ENCODE results near the gene ALDH4A1. TPM values are rescaled to one million over a fixed set of nuclear protein-coding genes. Genes with fewer than 3 reads are reported as not detected.

ALDH4A1 gene
- total RNA-seq, 8 experiments from 2014 or later, result 3.0 to 57.5 (median 8.8) TPM

- H3K4me3 ChIP-seq, result no peak overlapping the region
- in situ Hi-C loops (cut with MboI; ENCODE audit: low pct_unique_long_range_greater_than_20kb in 2 of 9, low sequenced_read_pairs in 9 of 9, unreplicated experiment in 9 of 9), result loop anchor here in 1 of 9 experiments (25.0 kb wide), 1 partner anchor 778 kb away; the partner anchor contains the start of gene HTR6
- no peak overlapping the region for H3K27ac ChIP-seq
- H3K4me1 ChIP-seq (replicated peaks in 1 of 2), result peaks cover 11 to 24% of the 10 kb centered on the region in 2 donors
- 0 to 100% (median 50%) methylated on average over 1 to 12 of the region's 14 CpGs; no CpG with 5 or more reads in 1 of the 10 experiments for WGBS, 10 experiments
- ATAC-seq (replicated peaks in 6 of 8), result peak in 7 of 8 experiments; percentile 16 to 89 (median 56)
Observed at GRCh38 chr1:18883636-18884418, 18.5 kb downstream of the ALDH4A1 start.

- WGBS, 10 experiments, result 95 to 100% (median 98%) methylated on average over 2 to 18 of the region's 23 CpGs; no CpG with 5 or more reads in 7 of the 10 experiments
- Histone ChIP-seq H3K4me3 (no peak overlapping the region), H3K27ac (peak overlapping the region in 1 of 2 donors; percentile 3), H3K4me1 (replicated peaks in 1 of 2) (peaks cover 11 to 25% of the 10 kb centered on the region in 2 donors)
- in situ Hi-C loops (cut with MboI; ENCODE audit: low pct_unique_long_range_greater_than_20kb in 2 of 9, low sequenced_read_pairs in 9 of 9, unreplicated experiment in 9 of 9), result loop anchor here in 1 of 9 experiments (25.0 kb wide), 1 partner anchor 779 kb away; the partner anchor contains the start of gene HTR6
- no peak for ATAC-seq (replicated peaks in 6 of 8)
Observed at GRCh38 chr1:18883079-18883478, 19.3 kb downstream of the ALDH4A1 start.

GRCh38 chr1:18882486-18882885 is 19.9 kb downstream of the ALDH4A1 start:
- 40 to 85% (median 63%) methylated on average over 1 to 6 of the region's 8 CpGs; no CpG with 5 or more reads in 4 of the 10 experiments for WGBS, 10 experiments
- in situ Hi-C loops (cut with MboI; ENCODE audit: low pct_unique_long_range_greater_than_20kb in 2 of 9, low sequenced_read_pairs in 9 of 9, unreplicated experiment in 9 of 9), result loop anchor here in 1 of 9 experiments (25.0 kb wide), 1 partner anchor 780 kb away; the partner anchor contains the start of gene HTR6
- Histone ChIP-seq H3K4me3 (no peak overlapping the region), H3K4me1 (replicated peaks in 1 of 2) (peaks cover 11 to 25% of the 10 kb centered on the region in 2 donors), H3K27ac (peak overlapping the region in 1 of 2 donors; percentile 3)
- peak in 6 of 8 experiments; percentile 7 to 65 (median 54) for ATAC-seq (replicated peaks in 6 of 8)

- 77 to 97% (median 94%) methylated on average over 5 to 9 of the region's 24 CpGs; no CpG with 5 or more reads in 4 of the 10 experiments for WGBS, 10 experiments
- peak in 4 of 8 experiments; percentile 0 to 11 (median 1) for ATAC-seq (replicated peaks in 6 of 8)
- in situ Hi-C loops (cut with MboI; ENCODE audit: low pct_unique_long_range_greater_than_20kb in 2 of 9, low sequenced_read_pairs in 9 of 9, unreplicated experiment in 9 of 9), result loop anchor here in 1 of 9 experiments (25.0 kb wide), 1 partner anchor 780 kb away; the partner anchor contains the start of gene HTR6
- H3K4me1 ChIP-seq (replicated peaks in 1 of 2), result peaks cover 11 to 25% of the 10 kb centered on the region in 2 donors
- no peak overlapping the region for H3K27ac ChIP-seq
- no peak overlapping the region for H3K4me3 ChIP-seq
Observed at GRCh38 chr1:18881642-18882431, 20.5 kb downstream of the ALDH4A1 start.

- in situ Hi-C loops (cut with MboI; ENCODE audit: low pct_unique_long_range_greater_than_20kb in 2 of 9, low sequenced_read_pairs in 9 of 9, unreplicated experiment in 9 of 9), result loop anchor here in 1 of 9 experiments (25.0 kb wide), 1 partner anchor 781 kb away; the partner anchor contains the start of gene HTR6
- 86 to 100% (median 100%) methylated on average over 1 to 2 of the region's 2 CpGs; no CpG with 5 or more reads in 4 of the 10 experiments for WGBS, 10 experiments
Observed at GRCh38 chr1:18881164-18881563, 21.2 kb downstream of the ALDH4A1 start.

GRCh38 chr1:18880585-18880984 is 21.8 kb downstream of the ALDH4A1 start:
- ATAC-seq (replicated peaks in 6 of 8), result no peak
- in situ Hi-C loops (cut with MboI; ENCODE audit: low pct_unique_long_range_greater_than_20kb in 2 of 9, low sequenced_read_pairs in 9 of 9, unreplicated experiment in 9 of 9), result loop anchor here in 1 of 9 experiments (25.0 kb wide), 1 partner anchor 782 kb away; the partner anchor contains the start of gene HTR6
- no peak overlapping the region for H3K27ac ChIP-seq
- no peak overlapping the region for H3K4me3 ChIP-seq
- peaks cover 11 to 25% of the 10 kb centered on the region in 2 donors for H3K4me1 ChIP-seq (replicated peaks in 1 of 2)
- WGBS, 10 experiments, result 100% methylated on average over 1 of the region's 1 CpG; no CpG with 5 or more reads in 9 of the 10 experiments

More at GRCh38 chr1:18881164-18881563, 21.2 kb downstream of the ALDH4A1 start:
- no peak overlapping the region for H3K27ac ChIP-seq
- ATAC-seq (replicated peaks in 6 of 8), result no peak
- H3K4me3 ChIP-seq, result no peak overlapping the region
- peaks cover 11 to 25% of the 10 kb centered on the region in 2 donors for H3K4me1 ChIP-seq (replicated peaks in 1 of 2)

GRCh38 chr1:18879791-18880309 is 22.5 kb downstream of the ALDH4A1 start:
- in situ Hi-C loops (cut with MboI; ENCODE audit: low pct_unique_long_range_greater_than_20kb in 2 of 9, low sequenced_read_pairs in 9 of 9, unreplicated experiment in 9 of 9), result loop anchor here in 1 of 9 experiments (25.0 kb wide), 1 partner anchor 782 kb away; the partner anchor contains the start of gene HTR6
- ATAC-seq (replicated peaks in 6 of 8), result peak; percentile 15 to 87 (median 70)
- H3K27ac ChIP-seq, result no peak overlapping the region
- 5 to 17% (median 17%) methylated on average over 6 to 15 of the region's 21 CpGs; no CpG with 5 or more reads in 7 of the 10 experiments for WGBS, 10 experiments
- H3K4me3 ChIP-seq, result no peak overlapping the region
- peaks cover 11 to 25% of the 10 kb centered on the region in 2 donors for H3K4me1 ChIP-seq (replicated peaks in 1 of 2)

GRCh38 chr1:18879215-18879790 is 23.1 kb downstream of the ALDH4A1 start:
- 51 to 86% (median 59%) methylated on average over 3 to 6 of the region's 12 CpGs; no CpG with 5 or more reads in 6 of the 10 experiments for WGBS, 10 experiments
- Histone ChIP-seq H3K27ac (no peak overlapping the region), H3K4me1 (replicated peaks in 1 of 2) (peaks cover 11 to 25% of the 10 kb centered on the region in 2 donors), H3K4me3 (no peak overlapping the region)
- ATAC-seq (replicated peaks in 6 of 8), result no peak
- in situ Hi-C loops (cut with MboI; ENCODE audit: low pct_unique_long_range_greater_than_20kb in 2 of 9, low sequenced_read_pairs in 9 of 9, unreplicated experiment in 9 of 9), result loop anchor here in 1 of 9 experiments (25.0 kb wide), 1 partner anchor 783 kb away; the partner anchor contains the start of gene HTR6

- ATAC-seq (replicated peaks in 6 of 8), result no peak
- H3K4me1 ChIP-seq (replicated peaks in 1 of 2), result peaks cover 11 to 23% of the 10 kb centered on the region in 2 donors
- in situ Hi-C loops (cut with MboI; ENCODE audit: low pct_unique_long_range_greater_than_20kb in 2 of 9, low sequenced_read_pairs in 9 of 9, unreplicated experiment in 9 of 9), result loop anchor here in 1 of 9 experiments (25.0 kb wide), 1 partner anchor 784 kb away; the partner anchor contains the start of gene HTR6
- 56 to 95% (median 81%) methylated on average over 3 to 12 of the region's 12 CpGs; no CpG with 5 or more reads in 3 of the 10 experiments for WGBS, 10 experiments
- H3K27ac ChIP-seq, result no peak overlapping the region
- H3K4me3 ChIP-seq, result no peak overlapping the region
Observed at GRCh38 chr1:18878538-18879214, 23.7 kb downstream of the ALDH4A1 start.

- Histone ChIP-seq H3K4me1 (replicated peaks in 1 of 2) (peaks cover 11 to 16% of the 10 kb centered on the region in 2 donors), H3K27ac (no peak overlapping the region), H3K4me3 (no peak overlapping the region)
- in situ Hi-C loops (cut with MboI; ENCODE audit: low pct_unique_long_range_greater_than_20kb in 2 of 9, low sequenced_read_pairs in 9 of 9, unreplicated experiment in 9 of 9), result loop anchor here in 1 of 9 experiments (25.0 kb wide), 1 partner anchor 785 kb away; the partner anchor contains the start of gene HTR6
- no peak for ATAC-seq (replicated peaks in 6 of 8)
- WGBS, 10 experiments, result 0 to 87% (median 0%) methylated on average over 1 to 21 of the region's 35 CpGs; no CpG with 5 or more reads in 7 of the 10 experiments
Observed at GRCh38 chr1:18877282-18877681, 25.1 kb downstream of the ALDH4A1 start.

GRCh38 chr1:18876210-18876609 is 26.1 kb downstream of the ALDH4A1 start:
- ATAC-seq (replicated peaks in 6 of 8), result no peak
- in situ Hi-C loops (cut with MboI; ENCODE audit: low pct_unique_long_range_greater_than_20kb in 2 of 9, low sequenced_read_pairs in 9 of 9, unreplicated experiment in 9 of 9), result loop anchor here in 1 of 9 experiments (25.0 kb wide), 1 partner anchor 786 kb away; the partner anchor contains the start of gene HTR6
- peaks cover 11 to 16% of the 10 kb centered on the region in 2 donors for H3K4me1 ChIP-seq (replicated peaks in 1 of 2)
- H3K27ac ChIP-seq, result no peak overlapping the region
- 67 to 88% (median 80%) methylated on average over 1 to 5 of the region's 10 CpGs; no CpG with 5 or more reads in 5 of the 10 experiments for WGBS, 10 experiments
- no peak overlapping the region for H3K4me3 ChIP-seq

Measured in motor neuron (in vitro differentiated cells).